Measurements from ENCODE around the gene ZNF385D.

DNA sequence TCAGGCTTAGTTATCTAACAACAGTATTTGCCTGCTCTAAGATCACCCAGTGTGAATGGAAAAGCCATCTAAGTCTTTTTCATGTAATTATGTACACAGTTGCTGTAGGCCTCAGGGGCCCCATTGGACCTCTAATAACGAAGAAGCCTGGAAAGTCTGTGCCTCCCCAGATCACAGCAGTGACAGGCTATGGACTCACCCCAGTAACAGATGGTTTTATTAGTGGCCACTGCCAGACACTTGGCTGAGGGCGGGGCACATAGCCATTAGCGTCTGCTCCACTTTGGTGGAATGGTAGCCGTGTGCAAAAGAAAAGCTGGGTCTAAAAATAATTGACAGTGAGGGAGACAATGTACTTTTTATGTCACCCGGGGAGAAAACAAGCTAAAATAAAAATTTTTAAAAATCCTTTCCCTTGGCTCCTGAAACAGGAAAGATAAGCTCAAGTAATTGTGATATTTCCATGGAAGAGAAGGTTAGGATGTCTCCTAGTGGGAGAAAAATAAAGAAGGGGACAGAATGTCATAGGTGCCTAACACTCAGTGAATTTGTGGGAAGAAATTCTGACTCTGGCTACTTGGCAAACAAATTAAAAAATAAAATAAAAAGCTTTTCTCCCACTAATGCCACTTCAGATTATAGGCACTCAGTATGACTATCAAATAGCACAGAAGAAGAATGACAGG lies 44.3 kb upstream of the ZNF385D start:
- TF ChIP-seq EP300 (IDR thresholded peaks at IDR 0.05), result no peak
- no peak for TF ChIP-seq CTCF (IDR thresholded peaks at IDR 0.05)
- TF ChIP-seq POLR2A (IDR thresholded peaks at IDR 0.05), result no peak
- no peak for TF ChIP-seq POLR2AphosphoS5 (IDR thresholded peaks at IDR 0.05)
